ENCODE results near the gene PRPF19.

The PRPF19 gene

DNA sequence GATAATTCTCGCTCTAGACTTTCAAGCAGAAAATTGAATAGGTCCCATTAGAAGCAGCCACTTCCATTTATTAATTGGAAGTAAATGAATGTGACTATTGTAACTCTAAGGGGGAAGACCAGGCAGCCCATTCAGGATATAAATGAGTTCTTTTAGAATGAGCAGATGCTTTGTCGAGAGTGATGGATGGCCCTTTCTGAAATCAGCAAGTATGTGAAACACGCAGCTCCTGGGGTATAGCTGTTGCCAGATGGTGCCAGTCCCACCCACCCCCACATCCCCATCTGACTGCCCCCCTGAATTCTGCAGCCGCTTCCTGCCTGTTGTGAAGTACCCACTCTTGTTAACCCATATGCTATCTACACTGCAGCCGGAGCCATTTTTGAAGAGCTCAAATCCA lies 41.9 kb upstream of the PRPF19 start:
- no peak overlapping the region for H3K4me3 ChIP-seq
- no peaks in the 10 kb centered on the region for H3K9me3 ChIP-seq
- no peak overlapping the region for H3K4me2 ChIP-seq
- peaks cover 16% of the 10 kb centered on the region; the same call in 1 of the 2 replicates for H3K36me3 ChIP-seq
- no peak for TF ChIP-seq Cebpa-rat (IDR thresholded peaks at IDR 0.05)
- no peak overlapping the region for H3K9ac ChIP-seq
- no peak overlapping the region for H3K27ac ChIP-seq
- peaks cover 39% of the 10 kb centered on the region for H3K4me1 ChIP-seq
- H3K27me3 ChIP-seq: no peaks in the 10 kb centered on the region
- H4K20me1 ChIP-seq: no peaks in the 10 kb centered on the region

DNA sequence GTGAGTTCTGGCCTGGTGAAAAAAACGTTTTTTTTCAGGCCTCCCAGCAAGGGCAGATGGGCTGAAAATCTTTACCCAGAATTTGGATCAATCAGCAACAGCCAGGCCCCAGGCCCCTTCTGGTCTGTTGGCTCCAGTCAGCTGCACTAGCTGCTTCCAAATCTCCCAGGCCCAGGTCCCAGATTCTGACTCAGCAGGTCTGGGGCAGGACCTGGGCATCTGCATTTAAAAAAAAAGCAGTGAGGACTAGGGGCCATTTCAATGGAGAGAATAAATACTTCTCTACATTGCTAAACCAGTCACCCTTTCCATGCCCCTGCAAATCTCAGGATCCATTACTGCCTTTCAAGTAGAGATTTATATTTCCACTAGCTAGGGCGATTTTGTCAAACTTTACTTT lies 41.3 kb upstream of the PRPF19 start:
- TF ChIP-seq Cebpa-rat (IDR thresholded peaks at IDR 0.05): no peak
- Histone ChIP-seq H3K4me1 (peaks cover 34% of the 10 kb centered on the region), H3K4me3 (no peak overlapping the region)

GRCh38 chr11:60946601-60947264 lies 40.3 kb upstream of the PRPF19 start:
- H3K27ac ChIP-seq: no peak overlapping the region
- no peaks in the 10 kb centered on the region for H3K27me3 ChIP-seq
- no peak overlapping the region for H3K4me3 ChIP-seq
- peaks cover 24% of the 10 kb centered on the region for H3K36me3 ChIP-seq
- TF ChIP-seq Cebpa-rat (IDR thresholded peaks at IDR 0.05): no peak
- H3K4me2 ChIP-seq: no peak overlapping the region
- H3K4me1 ChIP-seq: peaks cover 32% of the 10 kb centered on the region
- H3K9me3 ChIP-seq: no peaks in the 10 kb centered on the region
- no peaks in the 10 kb centered on the region for H4K20me1 ChIP-seq
- H3K9ac ChIP-seq: no peak overlapping the region

More for the DNA sequence above, 41.3 kb upstream of the PRPF19 start:
- Histone ChIP-seq H3K27ac (no peak overlapping the region), H3K27me3 (no peaks in the 10 kb centered on the region), H3K9me3 (no peaks in the 10 kb centered on the region), H3K36me3 (peaks cover 18% of the 10 kb centered on the region; the same call in 1 of the 2 replicates), H4K20me1 (no peaks in the 10 kb centered on the region), H3K4me2 (no peak overlapping the region), H3K9ac (no peak overlapping the region)

DNA sequence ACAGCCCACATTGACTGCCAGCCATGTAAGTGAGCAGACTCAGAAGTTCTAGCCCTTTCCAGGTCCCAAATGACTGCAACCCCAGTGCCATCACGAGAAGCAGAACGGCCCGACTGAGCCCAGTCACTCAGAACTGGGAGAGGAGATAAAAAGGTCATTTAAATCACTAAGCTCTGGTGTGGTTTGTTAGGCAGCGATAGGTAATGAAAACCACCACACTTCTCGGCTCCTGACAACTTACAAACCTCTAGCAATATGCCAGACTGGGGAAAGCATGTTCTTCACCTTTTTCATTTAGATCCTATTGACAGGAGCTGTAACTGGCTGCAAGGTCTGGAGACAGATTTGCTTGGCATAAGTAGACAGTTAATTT lies 38.9 kb upstream of the PRPF19 start:
- peaks cover 20% of the 10 kb centered on the region for H3K4me1 ChIP-seq
- TF ChIP-seq Cebpa-rat (IDR thresholded peaks at IDR 0.05): no peak
- no peaks in the 10 kb centered on the region for H4K20me1 ChIP-seq
- no peak overlapping the region for H3K4me3 ChIP-seq
- H3K27me3 ChIP-seq: no peaks in the 10 kb centered on the region
- no peak overlapping the region for H3K4me2 ChIP-seq
- no peak overlapping the region for H3K27ac ChIP-seq
- no peak overlapping the region for H3K9ac ChIP-seq
- peaks cover 35% of the 10 kb centered on the region for H3K36me3 ChIP-seq
- H3K9me3 ChIP-seq: no peaks in the 10 kb centered on the region

DNA sequence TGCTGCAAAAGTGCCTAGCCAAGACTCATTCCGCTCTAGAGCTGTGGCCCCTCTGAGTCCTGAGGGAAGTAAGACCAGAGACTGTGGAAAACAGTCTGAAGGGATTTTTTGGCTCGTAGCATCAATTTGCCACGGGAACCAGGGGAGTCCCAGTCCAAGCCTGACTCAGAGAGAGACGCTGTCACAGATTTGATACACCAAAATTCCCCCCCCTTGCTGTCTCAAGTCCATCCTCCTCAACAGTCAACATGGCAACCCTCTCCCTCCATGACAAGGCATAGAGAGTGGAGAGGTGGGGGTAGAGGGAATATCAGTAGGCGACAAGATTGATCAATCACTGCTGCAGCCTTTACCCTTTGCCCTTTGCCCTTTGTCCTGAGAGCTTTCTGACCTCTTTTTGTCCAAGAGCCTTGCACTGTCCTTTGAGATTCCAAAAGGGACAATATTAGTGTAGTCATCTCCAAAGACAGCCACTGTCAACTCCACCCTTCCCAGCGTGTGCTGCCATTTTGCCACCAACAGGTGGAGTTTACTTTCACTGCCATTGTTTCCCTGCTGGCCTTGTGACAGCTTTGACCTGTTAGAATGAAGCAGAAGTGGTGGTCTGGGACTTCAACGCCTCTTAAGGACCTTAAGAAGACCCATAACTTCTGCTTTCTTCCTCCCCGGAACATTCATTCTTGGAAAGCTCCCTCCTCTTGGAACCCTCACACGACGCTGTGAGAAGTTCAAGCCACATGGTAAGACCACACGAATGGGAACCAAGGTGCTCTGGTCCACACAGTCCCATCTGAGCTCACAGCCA lies 38.3 kb upstream of the PRPF19 start:
- no peaks in the 10 kb centered on the region for H3K9me3 ChIP-seq
- TF ChIP-seq Cebpa-rat (IDR thresholded peaks at IDR 0.05): no peak
- no peak overlapping the region for H3K27ac ChIP-seq
- no peak overlapping the region for H3K4me2 ChIP-seq
- no peak overlapping the region for H3K4me3 ChIP-seq
- no peaks in the 10 kb centered on the region for H3K27me3 ChIP-seq
- peaks cover 14% of the 10 kb centered on the region for H3K4me1 ChIP-seq
- peaks cover 40% of the 10 kb centered on the region for H3K36me3 ChIP-seq
- H3K9ac ChIP-seq: no peak overlapping the region
- H4K20me1 ChIP-seq: no peaks in the 10 kb centered on the region

GRCh38 chr11:60942970-60943565 lies 36.7 kb upstream of the PRPF19 start:
- Histone ChIP-seq H3K27ac (no peak overlapping the region), H3K9ac (no peak overlapping the region), H3K4me2 (no peak overlapping the region), H3K4me3 (no peak overlapping the region), H3K27me3 (no peaks in the 10 kb centered on the region), H3K9me3 (no peaks in the 10 kb centered on the region), H3K4me1 (peaks cover 15% of the 10 kb centered on the region), H3K36me3 (peaks cover 47% of the 10 kb centered on the region), H4K20me1 (no peaks in the 10 kb centered on the region)
- no peak for TF ChIP-seq Cebpa-rat (IDR thresholded peaks at IDR 0.05)

DNA sequence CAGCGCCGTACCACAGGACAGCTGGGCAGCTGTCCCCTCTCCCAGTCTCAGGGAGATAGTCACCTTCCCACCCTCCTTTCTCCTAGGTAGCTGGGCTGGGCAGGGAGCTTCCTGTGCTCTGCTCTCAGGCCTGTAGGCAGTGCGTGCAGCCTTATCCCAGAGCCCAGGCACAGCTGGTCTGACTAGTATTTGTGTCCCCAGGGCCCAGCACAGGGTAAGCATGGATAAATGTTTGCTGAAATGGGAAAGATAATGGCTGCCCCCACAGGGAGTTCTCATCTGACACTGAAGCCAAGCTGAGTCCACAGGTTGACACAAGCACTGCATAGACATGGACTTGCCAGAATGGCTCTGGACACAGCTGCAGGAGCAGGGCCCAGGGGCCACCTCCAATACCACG lies 35.8 kb upstream of the PRPF19 start:
- H3K27ac ChIP-seq: no peak overlapping the region
- no peak for TF ChIP-seq Cebpa-rat (IDR thresholded peaks at IDR 0.05)
- no peaks in the 10 kb centered on the region for H4K20me1 ChIP-seq
- H3K36me3 ChIP-seq: peaks cover 54% of the 10 kb centered on the region
- H3K9me3 ChIP-seq: no peaks in the 10 kb centered on the region
- no peaks in the 10 kb centered on the region for H3K27me3 ChIP-seq
- H3K4me1 ChIP-seq: peaks cover 15% of the 10 kb centered on the region
- H3K4me3 ChIP-seq: no peak overlapping the region
- no peak overlapping the region for H3K4me2 ChIP-seq
- H3K9ac ChIP-seq: no peak overlapping the region

GRCh38 chr11:60941371-60942119 lies 35.2 kb upstream of the PRPF19 start:
- no peaks in the 10 kb centered on the region for H3K9me3 ChIP-seq
- H3K9ac ChIP-seq: no peak overlapping the region
- H3K36me3 ChIP-seq: peaks cover 57% of the 10 kb centered on the region
- H3K27me3 ChIP-seq: no peaks in the 10 kb centered on the region
- H3K27ac ChIP-seq: no peak overlapping the region
- H3K4me1 ChIP-seq: peaks cover 15% of the 10 kb centered on the region
- H3K4me3 ChIP-seq: no peak overlapping the region
- peak overlapping the region; percentile 12; the same call in 1 of the 2 replicates for H3K4me2 ChIP-seq
- H4K20me1 ChIP-seq: no peaks in the 10 kb centered on the region
- no peak for TF ChIP-seq Cebpa-rat (IDR thresholded peaks at IDR 0.05)

GRCh38 chr11:60939855-60940254 lies 33.5 kb upstream of the PRPF19 start:
- Histone ChIP-seq H3K4me2 (no peak overlapping the region), H3K36me3 (peaks cover 65% of the 10 kb centered on the region), H3K4me3 (no peak overlapping the region), H3K27me3 (no peaks in the 10 kb centered on the region), H3K4me1 (peaks cover 15% of the 10 kb centered on the region), H3K27ac (no peak overlapping the region), H3K9me3 (no peaks in the 10 kb centered on the region), H3K9ac (no peak overlapping the region), H4K20me1 (no peaks in the 10 kb centered on the region)
- no peak for TF ChIP-seq Cebpa-rat (IDR thresholded peaks at IDR 0.05)

All from BLaER1 (cell line).